ENCODE measurements around the gene NPHS1. TPM values are rescaled to one million over a fixed set of nuclear protein-coding genes. Genes with fewer than 3 reads are reported as not detected.

The NPHS1 gene
- total RNA-seq = 0.46 TPM

GRCh38 chr19:35852029-35852780, at the start of gene NPHS1:
NPHS1 (minus strand) TSS chr19:35852504; CDS start chr19:35851837, 667 bp downstream.

GRCh38 chr19:35868172-35868822, 16.0 kb upstream of the NPHS1 start, which contains the start of gene APLP1:
APLP1 (plus strand) TSS chr19:35868574; CDS start chr19:35868637, 63 bp downstream.

GRCh38 chr19:35856546-35857149, 4.3 kb upstream of the NPHS1 start, which contains the start of gene KIRREL2:
KIRREL2 (plus strand) TSS chr19:35856911; CDS start chr19:35857120, 209 bp downstream.

GRCh38 chr19:35812220-35813042, 39.9 kb downstream of the NPHS1 start, which contains the start of gene PRODH2:
PRODH2 (minus strand) TSS chr19:35812845; CDS start chr19:35812805, 40 bp downstream.

Small RNA genes lying within 50 kb of the gene (small RNA-seq; reads per million reads assigned to genes)
- not detected for gene RN7SL402P

Other genes with a start within 250 kb of the NPHS1 start
- gene HAUS5, start 239.8 kb downstream of the NPHS1 start, total RNA-seq = 6.0 TPM
- gene RBM42, start 223.5 kb downstream of the NPHS1 start, total RNA-seq = 18.2 TPM
- gene ETV2, start 210.8 kb downstream of the NPHS1 start, total RNA-seq = 0.46 TPM
- gene COX6B1, start 204.2 kb downstream of the NPHS1 start, total RNA-seq = 199 TPM
- not detected for gene UPK1A, start 186.0 kb downstream of the NPHS1 start, total RNA-seq
- gene ZBTB32, start 147.9 kb downstream of the NPHS1 start, total RNA-seq = not detected
- 6.2 TPM for gene KMT2B, start 134.5 kb downstream of the NPHS1 start, total RNA-seq
- gene IGFLR1, start 110.1 kb downstream of the NPHS1 start, total RNA-seq = 0.46 TPM
- 10.8 TPM for gene U2AF1L4, start 107.1 kb downstream of the NPHS1 start, total RNA-seq
- gene PSENEN, start 106.9 kb downstream of the NPHS1 start, total RNA-seq = 23.5 TPM
- 12.0 TPM for gene LIN37, start 103.9 kb downstream of the NPHS1 start, total RNA-seq
- 0.23 TPM for gene HSPB6, start 95.5 kb downstream of the NPHS1 start, total RNA-seq
- 5.5 TPM for gene PROSER3, start 94.3 kb downstream of the NPHS1 start, total RNA-seq
- gene ARHGAP33, start 76.9 kb downstream of the NPHS1 start, total RNA-seq = 68.0 TPM
- not detected for gene PRODH2, start 39.7 kb downstream of the NPHS1 start, total RNA-seq
- 1.8 TPM for gene KIRREL2, start 4.4 kb upstream of the NPHS1 start, total RNA-seq
- gene APLP1, start 16.1 kb upstream of the NPHS1 start, total RNA-seq = 328 TPM
- 2.8 TPM for gene NFKBID, start 48.0 kb upstream of the NPHS1 start, total RNA-seq
- 0.92 TPM for gene HCST, start 50.0 kb upstream of the NPHS1 start, total RNA-seq
- 5.5 TPM for gene TYROBP, start 55.8 kb upstream of the NPHS1 start, total RNA-seq
- 21.2 TPM for gene LRFN3, start 83.9 kb upstream of the NPHS1 start, total RNA-seq
- gene SDHAF1, start 142.7 kb upstream of the NPHS1 start, total RNA-seq = 17.3 TPM
- gene SYNE4, start 156.3 kb upstream of the NPHS1 start, total RNA-seq = 1.6 TPM
- gene ALKBH6, start 161.7 kb upstream of the NPHS1 start, total RNA-seq = 13.6 TPM
- gene CLIP3, start 180.4 kb upstream of the NPHS1 start, total RNA-seq = 42.4 TPM
- 4.8 TPM for gene THAP8, start 201.8 kb upstream of the NPHS1 start, total RNA-seq
- gene WDR62, start 202.4 kb upstream of the NPHS1 start, total RNA-seq = 2.3 TPM

All from diencephalon (tissue), 1 donor.